Measurements from ENCODE around the gene VAV3. TPM values are rescaled to one million over a fixed set of nuclear protein-coding genes. Genes with fewer than 3 reads are reported as not detected.

The VAV3 gene
- total and polyA plus RNA-seq, 3 donors from 2014 or later = 10.1 to 11.4 (median 11.3) TPM

- WGBS, 2 donors = 85 to 87% methylated on average over 12 of the region's 12 CpGs
- Histone ChIP-seq H3K27ac (no peak overlapping the region), H3K4me1 (no peaks in the 10 kb centered on the region), H3K36me3 (ENCODE audit: low read depth, missing control alignments) (no peaks in the 10 kb centered on the region), H3K27me3 (no peaks in the 10 kb centered on the region), H3K4me3 (no peak overlapping the region), H3K9me3 (no peaks in the 10 kb centered on the region)
- TF ChIP-seq CTCF (IDR thresholded peaks at IDR 0.05) = no peak
- no peak for TF ChIP-seq POLR2A (IDR thresholded peaks at IDR 0.05)
- intact Hi-C loops (cut with DNase I; ENCODE audit: low total_unique reads) = no loop called here
- DNase-seq = no peak
Observed at GRCh38 chr1:107531065-107531908, 433.7 kb downstream of the VAV3 start.

GRCh38 chr1:107530543-107530942 lies 434.4 kb downstream of the VAV3 start:
- DNase-seq = no peak
- WGBS, 2 donors = 56 to 58% methylated on average over 6 of the region's 6 CpGs
- Histone ChIP-seq H3K27me3 (no peaks in the 10 kb centered on the region), H3K27ac (no peak overlapping the region), H3K9me3 (no peaks in the 10 kb centered on the region), H3K4me1 (no peaks in the 10 kb centered on the region), H3K36me3 (ENCODE audit: low read depth, missing control alignments) (no peaks in the 10 kb centered on the region), H3K4me3 (no peak overlapping the region)
- no peak for TF ChIP-seq POLR2A (IDR thresholded peaks at IDR 0.05)
- no peak for TF ChIP-seq CTCF (IDR thresholded peaks at IDR 0.05)
- intact Hi-C loops (cut with DNase I; ENCODE audit: low total_unique reads) = no loop called here

GRCh38 chr1:107529511-107530149 lies 435.4 kb downstream of the VAV3 start:
- TF ChIP-seq CTCF (IDR thresholded peaks at IDR 0.05) = peak; percentile 29 to 75 (median 69)
- TF ChIP-seq POLR2A (IDR thresholded peaks at IDR 0.05) = no peak
- Histone ChIP-seq H3K4me3 (no peak overlapping the region), H3K27me3 (no peaks in the 10 kb centered on the region), H3K36me3 (ENCODE audit: low read depth, missing control alignments) (no peaks in the 10 kb centered on the region), H3K4me1 (no peaks in the 10 kb centered on the region), H3K27ac (no peak overlapping the region), H3K9me3 (no peaks in the 10 kb centered on the region)
- WGBS, 2 donors = 38 to 50% methylated on average over 6 of the region's 6 CpGs
- intact Hi-C loops (cut with DNase I; ENCODE audit: low total_unique reads) = no loop called here
- DNase-seq = peak; percentile 37

- H3K9me3 ChIP-seq = no peaks in the 10 kb centered on the region
- WGBS, 2 donors = 52 to 58% methylated on average over 2 of the region's 2 CpGs
- H3K4me1 ChIP-seq = no peaks in the 10 kb centered on the region
- H3K27me3 ChIP-seq = no peaks in the 10 kb centered on the region
- TF ChIP-seq POLR2A (IDR thresholded peaks at IDR 0.05) (no peak), CTCF (IDR thresholded peaks at IDR 0.05) (no peak)
- intact Hi-C loops (cut with DNase I; ENCODE audit: low total_unique reads) = no loop called here
- H3K36me3 ChIP-seq (ENCODE audit: low read depth, missing control alignments) = no peaks in the 10 kb centered on the region
- no peak overlapping the region for H3K4me3 ChIP-seq
- no peak for DNase-seq
- no peak overlapping the region for H3K27ac ChIP-seq
Observed at GRCh38 chr1:107526524-107527198, 438.3 kb downstream of the VAV3 start.
